HG03103 (cell line): ENCODE measurements around the gene WDPCP.
"Not testable (repeated sequence)": the region's sequence is repeated elsewhere in the genome, so short reads cannot be mapped to it uniquely, and the experiment has no call there.

Experiments
- ATAC-seq: cut with Tn5 transposase; IDR thresholded peaks from one replicate; pipeline ENCODE4 v1.9.1; 2021; ENCODE audit warnings: low read depth; ENCODE audit not compliant: unreplicated experiment

The WDPCP gene

GRCh38 chr2:63588385-63589147 lies at the start of gene WDPCP, which contains the start of gene MDH1:
Gene WDPCP, minus strand, starts transcription at chr2:63588477. Its CDS starts 206 bp downstream, at chr2:63588271.
Gene MDH1, plus strand, starts transcription at chr2:63588963. Its CDS starts 81 bp downstream, at chr2:63589044.
- ATAC-seq: peak; percentile 76

GRCh38 chr2:63632382-63632781 lies 44.1 kb upstream of the WDPCP start:
- ATAC-seq: no peak

- ATAC-seq: no peak
Observed at GRCh38 chr2:63631501-63631900, 43.2 kb upstream of the WDPCP start.

GRCh38 chr2:63628403-63628942 lies 40.2 kb upstream of the WDPCP start:
- ATAC-seq: no peak

GRCh38 chr2:63627866-63628265 lies 39.6 kb upstream of the WDPCP start:
- no peak for ATAC-seq

GRCh38 chr2:63623763-63624162 lies 35.5 kb upstream of the WDPCP start:
- not testable (repeated sequence) for ATAC-seq

- no peak for ATAC-seq
Observed at GRCh38 chr2:63622751-63623150, 34.5 kb upstream of the WDPCP start.

- ATAC-seq: no peak
Observed at GRCh38 chr2:63619328-63619727, 31.1 kb upstream of the WDPCP start.

- no peak for ATAC-seq
Observed at GRCh38 chr2:63617366-63617765, 29.1 kb upstream of the WDPCP start.

GRCh38 chr2:63614983-63615945 lies 27.0 kb upstream of the WDPCP start:
- ATAC-seq: no peak

GRCh38 chr2:63614448-63614968 lies 26.2 kb upstream of the WDPCP start:
- ATAC-seq: no peak

GRCh38 chr2:63613391-63613901 lies 25.2 kb upstream of the WDPCP start:
- no peak for ATAC-seq

GRCh38 chr2:63610525-63610924 lies 22.2 kb upstream of the WDPCP start:
- no peak for ATAC-seq

- not testable (repeated sequence) for ATAC-seq
Observed at GRCh38 chr2:63608865-63609264, 20.6 kb upstream of the WDPCP start.

- no peak for ATAC-seq
Observed at GRCh38 chr2:63604666-63605065, 16.4 kb upstream of the WDPCP start.

GRCh38 chr2:63600881-63601460 lies 12.7 kb upstream of the WDPCP start:
- no peak for ATAC-seq

GRCh38 chr2:63598981-63599380 lies 10.7 kb upstream of the WDPCP start:
- no peak for ATAC-seq

- no peak for ATAC-seq
Observed at GRCh38 chr2:63596401-63596883, 8.2 kb upstream of the WDPCP start.

GRCh38 chr2:63594660-63595059 lies 6.4 kb upstream of the WDPCP start:
- ATAC-seq: no peak

- ATAC-seq: no peak
Observed at GRCh38 chr2:63591566-63592175, 3.4 kb upstream of the WDPCP start.
